ENCODE results near the gene BOD1L1.
A peak's percentile ranks its signal among the peaks of the same experiment; 100 is the strongest.

The BOD1L1 gene

GRCh38 chr4:13530823-13531624, 96.5 kb downstream of the BOD1L1 start:
- Histone ChIP-seq H3K27me3 (ENCODE audit: insufficient read depth, low read length) (peaks cover 97% of the 10 kb centered on the region), H2AFZ (ENCODE audit: low read length, unreplicated experiment) (no peak overlapping the region), H3K79me2 (ENCODE audit: control insufficient read depth, insufficient read depth, low read length, unreplicated experiment) (no peaks in the 10 kb centered on the region), H3K36me3 (ENCODE audit: insufficient read depth, low read length) (no peaks in the 10 kb centered on the region), H3K4me3 (ENCODE audit: low read depth, low read length) (no peak overlapping the region), H3K27ac (ENCODE audit: low read depth, low read length) (no peak overlapping the region), H3K4me1 (ENCODE audit: control insufficient read depth, insufficient read depth, low read length, unreplicated experiment) (peaks cover 6% of the 10 kb centered on the region)

GRCh38 chr4:13529128-13529919, 98.2 kb downstream of the BOD1L1 start:
- H3K4me3 ChIP-seq (ENCODE audit: low read depth, low read length) = no peak overlapping the region
- H2AFZ ChIP-seq (ENCODE audit: low read length, unreplicated experiment) = no peak overlapping the region
- H3K36me3 ChIP-seq (ENCODE audit: insufficient read depth, low read length) = no peaks in the 10 kb centered on the region
- H3K4me1 ChIP-seq (ENCODE audit: control insufficient read depth, insufficient read depth, low read length, unreplicated experiment) = peaks cover 6% of the 10 kb centered on the region
- peaks cover 97% of the 10 kb centered on the region for H3K27me3 ChIP-seq (ENCODE audit: insufficient read depth, low read length)
- H3K79me2 ChIP-seq (ENCODE audit: control insufficient read depth, insufficient read depth, low read length, unreplicated experiment) = no peaks in the 10 kb centered on the region
- no peak overlapping the region for H3K27ac ChIP-seq (ENCODE audit: low read depth, low read length)

GRCh38 chr4:13528821-13529127, 98.8 kb downstream of the BOD1L1 start:
- Histone ChIP-seq H3K4me3 (ENCODE audit: low read depth, low read length) (no peak overlapping the region), H3K27me3 (ENCODE audit: insufficient read depth, low read length) (peaks cover 97% of the 10 kb centered on the region), H3K36me3 (ENCODE audit: insufficient read depth, low read length) (no peaks in the 10 kb centered on the region), H2AFZ (ENCODE audit: low read length, unreplicated experiment) (no peak overlapping the region), H3K4me1 (ENCODE audit: control insufficient read depth, insufficient read depth, low read length, unreplicated experiment) (peaks cover 6% of the 10 kb centered on the region), H3K79me2 (ENCODE audit: control insufficient read depth, insufficient read depth, low read length, unreplicated experiment) (no peaks in the 10 kb centered on the region), H3K27ac (ENCODE audit: low read depth, low read length) (no peak overlapping the region)

- Histone ChIP-seq H3K27me3 (ENCODE audit: insufficient read depth, low read length) (peaks cover 98% of the 10 kb centered on the region), H2AFZ (ENCODE audit: low read length, unreplicated experiment) (no peak overlapping the region), H3K79me2 (ENCODE audit: control insufficient read depth, insufficient read depth, low read length, unreplicated experiment) (no peaks in the 10 kb centered on the region), H3K4me1 (ENCODE audit: control insufficient read depth, insufficient read depth, low read length, unreplicated experiment) (peaks cover 6% of the 10 kb centered on the region), H3K27ac (ENCODE audit: low read depth, low read length) (no peak overlapping the region), H3K4me3 (ENCODE audit: low read depth, low read length) (no peak overlapping the region), H3K36me3 (ENCODE audit: insufficient read depth, low read length) (no peaks in the 10 kb centered on the region)
Measured at GRCh38 chr4:13527981-13528820, 99.3 kb downstream of the BOD1L1 start.

GRCh38 chr4:13527192-13527980, 100.1 kb downstream of the BOD1L1 start:
- H3K4me3 ChIP-seq (ENCODE audit: low read depth, low read length) = no peak overlapping the region
- H3K79me2 ChIP-seq (ENCODE audit: control insufficient read depth, insufficient read depth, low read length, unreplicated experiment) = no peaks in the 10 kb centered on the region
- H3K4me1 ChIP-seq (ENCODE audit: control insufficient read depth, insufficient read depth, low read length, unreplicated experiment) = peaks cover 6% of the 10 kb centered on the region
- H3K36me3 ChIP-seq (ENCODE audit: insufficient read depth, low read length) = no peaks in the 10 kb centered on the region
- H3K27ac ChIP-seq (ENCODE audit: low read depth, low read length) = no peak overlapping the region
- no peak overlapping the region for H2AFZ ChIP-seq (ENCODE audit: low read length, unreplicated experiment)
- peaks cover 98% of the 10 kb centered on the region for H3K27me3 ChIP-seq (ENCODE audit: insufficient read depth, low read length)

GRCh38 chr4:13526658-13527057, 100.9 kb downstream of the BOD1L1 start:
- Histone ChIP-seq H3K79me2 (ENCODE audit: control insufficient read depth, insufficient read depth, low read length, unreplicated experiment) (no peaks in the 10 kb centered on the region), H2AFZ (ENCODE audit: low read length, unreplicated experiment) (no peak overlapping the region), H3K27ac (ENCODE audit: low read depth, low read length) (no peak overlapping the region), H3K36me3 (ENCODE audit: insufficient read depth, low read length) (no peaks in the 10 kb centered on the region), H3K27me3 (ENCODE audit: insufficient read depth, low read length) (peaks cover 99% of the 10 kb centered on the region), H3K4me3 (ENCODE audit: low read depth, low read length) (no peak overlapping the region), H3K4me1 (ENCODE audit: control insufficient read depth, insufficient read depth, low read length, unreplicated experiment) (peaks cover 6% of the 10 kb centered on the region)

- Histone ChIP-seq H3K79me2 (ENCODE audit: control insufficient read depth, insufficient read depth, low read length, unreplicated experiment) (no peaks in the 10 kb centered on the region), H3K27me3 (ENCODE audit: insufficient read depth, low read length) (peaks cover 96% of the 10 kb centered on the region), H2AFZ (ENCODE audit: low read length, unreplicated experiment) (no peak overlapping the region), H3K4me1 (ENCODE audit: control insufficient read depth, insufficient read depth, low read length, unreplicated experiment) (peaks cover 6% of the 10 kb centered on the region), H3K4me3 (ENCODE audit: low read depth, low read length) (no peak overlapping the region), H3K27ac (ENCODE audit: low read depth, low read length) (no peak overlapping the region), H3K36me3 (ENCODE audit: insufficient read depth, low read length) (no peaks in the 10 kb centered on the region)
Measured at GRCh38 chr4:13525606-13526281, 101.8 kb downstream of the BOD1L1 start.

- peaks cover 6% of the 10 kb centered on the region for H3K4me1 ChIP-seq (ENCODE audit: control insufficient read depth, insufficient read depth, low read length, unreplicated experiment)
- no peak overlapping the region for H2AFZ ChIP-seq (ENCODE audit: low read length, unreplicated experiment)
- no peak overlapping the region for H3K27ac ChIP-seq (ENCODE audit: low read depth, low read length)
- peaks cover 88% of the 10 kb centered on the region for H3K27me3 ChIP-seq (ENCODE audit: insufficient read depth, low read length)
- no peaks in the 10 kb centered on the region for H3K36me3 ChIP-seq (ENCODE audit: insufficient read depth, low read length)
- H3K79me2 ChIP-seq (ENCODE audit: control insufficient read depth, insufficient read depth, low read length, unreplicated experiment) = no peaks in the 10 kb centered on the region
- H3K4me3 ChIP-seq (ENCODE audit: low read depth, low read length) = 0 out of 2 replicates have a peak overlapping the region, but pooled peaks have one; percentile 6
Measured at GRCh38 chr4:13524504-13525243, 102.9 kb downstream of the BOD1L1 start.

All from ACC112 (cell line).